Activated CD8-positive, alpha-beta memory T cell treated with anti-CD3 and anti-CD28 coated beads, Interleukin-2, amount 10 ng/mL, durations not matched to agents 7 days and 5 days (primary cell): Measurements from ENCODE around the gene ZC3H7B. TPM values are rescaled to one million over a fixed set of nuclear protein-coding genes. Genes with fewer than 3 reads are reported as not detected.

Experiments
- microRNA-seq: library from miRNA; unstranded; fragments of <30 nt; microRNA quantifications from one replicate; pipeline ENCODE4 v1.2.0, GENCODE V29; 2022
- total RNA-seq, 2 experiments: library from RNA; stranded (reverse); gene quantifications; one replicate each; pipeline ENCODE4 v1.2.3, GENCODE V29; 2021

The ZC3H7B gene
- total RNA-seq, 2 experiments from 2014 or later, result 56.3 to 62.4 TPM

Small RNA genes lying within 50 kb of the gene (microRNA-seq; reads per million reads assigned to microRNA genes)
- not detected for gene MIR6889

Other genes starting within 250 kb of the ZC3H7B start
- 10 to 100 TPM; 61.1 to 61.9 TPM for gene EP300, start 208.9 kb upstream of the ZC3H7B start, total RNA-seq
- gene L3MBTL2, start 96.2 kb upstream of the ZC3H7B start, total RNA-seq, result 10 to 100 TPM; 36.6 to 43.4 TPM
- gene CHADL, start 60.6 kb upstream of the ZC3H7B start, total RNA-seq, result under 1 TPM; 0.12 to 0.38 TPM
- 100 to 1,000 TPM; 145 to 155 TPM for gene RANGAP1, start 15.3 kb upstream of the ZC3H7B start, total RNA-seq
- gene TEF, start 80.4 kb downstream of the ZC3H7B start, total RNA-seq, result 1 to 10 TPM; 1.4 to 2.0 TPM
- 10 to 100 TPM; 38.8 to 45.1 TPM for gene TOB2, start 145.3 kb downstream of the ZC3H7B start, total RNA-seq
- gene PHF5A, start 167.2 kb downstream of the ZC3H7B start, total RNA-seq, result 10 to 100 TPM; 54.5 to 75.0 TPM
- gene ACO2, start 167.6 kb downstream of the ZC3H7B start, total RNA-seq, result 10 to 100 TPM; 90.0 to 93.3 TPM
- gene POLR3H, start 242.9 kb downstream of the ZC3H7B start, total RNA-seq, result 10 to 100 TPM; 32.4 to 43.7 TPM